ENCODE results near the gene FZD8. TPM values are rescaled to one million over a fixed set of nuclear protein-coding genes. Genes with fewer than 3 reads are reported as not detected.
A peak's percentile ranks its signal among the peaks of the same experiment; 100 is the strongest.

The FZD8 gene
- total RNA-seq, 1 donor from 2014 or later = 6.8 TPM

DNA sequence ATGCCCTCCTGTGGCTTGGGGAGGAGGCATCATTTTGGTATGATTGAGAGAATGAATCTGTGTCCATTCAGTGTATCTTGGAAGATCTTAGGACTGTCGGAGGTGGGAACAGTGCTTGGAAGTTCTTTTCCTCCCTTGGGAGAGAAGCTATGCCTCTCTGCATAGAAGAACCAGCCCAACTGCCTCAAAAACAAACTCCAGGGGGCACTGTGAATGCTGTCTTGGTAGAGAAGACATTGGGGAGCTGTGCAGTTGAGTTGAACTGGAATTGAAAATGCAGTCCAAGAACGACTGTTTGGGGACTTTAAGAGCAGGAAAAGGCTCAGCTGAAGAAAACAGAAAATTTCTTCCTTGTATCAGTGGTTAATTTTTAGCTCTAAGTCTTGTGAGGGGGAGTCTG is 41.9 kb downstream of the FZD8 start:
- FAIRE-seq (peak; percentile 92), DNase-seq (ENCODE audit: low read depth) (no peak)

DNA sequence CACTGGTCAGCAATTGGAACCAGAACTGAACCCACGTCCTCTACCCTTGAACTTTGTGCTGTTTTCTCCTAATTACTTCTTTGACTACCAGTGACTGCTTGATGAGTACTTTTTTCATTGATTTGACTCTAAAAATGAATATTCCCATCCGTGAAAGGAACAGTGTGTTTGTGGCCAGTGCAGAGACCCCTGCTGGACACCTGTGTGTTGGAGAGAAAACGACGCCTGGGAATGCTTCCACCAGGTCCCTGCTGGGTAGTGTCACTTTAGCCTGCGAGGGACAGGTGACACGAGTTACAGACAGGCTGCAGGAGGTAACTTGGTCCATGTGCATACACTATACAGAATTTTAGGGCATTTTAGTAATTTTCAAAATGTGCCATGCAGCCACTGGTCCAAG is 43.7 kb downstream of the FZD8 start:
- Histone ChIP-seq H3K27me3 (ENCODE audit: control insufficient read depth, insufficient read depth, low read length) (no peaks in the 10 kb centered on the region), H3K4me3 (ENCODE audit: low read depth, low read length) (no peak overlapping the region), H3K36me3 (ENCODE audit: control insufficient read depth, insufficient read depth, low read length) (no peaks in the 10 kb centered on the region)
- DNase-seq (ENCODE audit: low read depth) (no peak), FAIRE-seq (peak; percentile 76)
- TF ChIP-seq, protein P1, sequence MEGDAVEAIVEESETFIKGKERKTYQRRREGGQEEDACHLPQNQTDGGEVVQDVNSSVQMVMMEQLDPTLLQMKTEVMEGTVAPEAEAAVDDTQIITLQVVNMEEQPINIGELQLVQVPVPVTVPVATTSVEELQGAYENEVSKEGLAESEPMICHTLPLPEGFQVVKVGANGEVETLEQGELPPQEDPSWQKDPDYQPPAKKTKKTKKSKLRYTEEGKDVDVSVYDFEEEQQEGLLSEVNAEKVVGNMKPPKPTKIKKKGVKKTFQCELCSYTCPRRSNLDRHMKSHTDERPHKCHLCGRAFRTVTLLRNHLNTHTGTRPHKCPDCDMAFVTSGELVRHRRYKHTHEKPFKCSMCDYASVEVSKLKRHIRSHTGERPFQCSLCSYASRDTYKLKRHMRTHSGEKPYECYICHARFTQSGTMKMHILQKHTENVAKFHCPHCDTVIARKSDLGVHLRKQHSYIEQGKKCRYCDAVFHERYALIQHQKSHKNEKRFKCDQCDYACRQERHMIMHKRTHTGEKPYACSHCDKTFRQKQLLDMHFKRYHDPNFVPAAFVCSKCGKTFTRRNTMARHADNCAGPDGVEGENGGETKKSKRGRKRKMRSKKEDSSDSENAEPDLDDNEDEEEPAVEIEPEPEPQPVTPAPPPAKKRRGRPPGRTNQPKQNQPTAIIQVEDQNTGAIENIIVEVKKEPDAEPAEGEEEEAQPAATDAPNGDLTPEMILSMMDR (IDR thresholded peaks at IDR 0.05; ENCODE audit: insufficient read depth, low read length, severe bottlenecking) = peak; percentile 32

More for the DNA sequence above, 41.9 kb downstream of the FZD8 start:
- no peak overlapping the region for H3K4me3 ChIP-seq (ENCODE audit: low read depth, low read length)
- no peaks in the 10 kb centered on the region for H3K27me3 ChIP-seq (ENCODE audit: control insufficient read depth, insufficient read depth, low read length)
- H3K36me3 ChIP-seq (ENCODE audit: control insufficient read depth, insufficient read depth, low read length) = no peaks in the 10 kb centered on the region
- TF ChIP-seq, protein P1 (IDR thresholded peaks at IDR 0.05; ENCODE audit: insufficient read depth, low read length, severe bottlenecking) = peak; percentile 5

DNA sequence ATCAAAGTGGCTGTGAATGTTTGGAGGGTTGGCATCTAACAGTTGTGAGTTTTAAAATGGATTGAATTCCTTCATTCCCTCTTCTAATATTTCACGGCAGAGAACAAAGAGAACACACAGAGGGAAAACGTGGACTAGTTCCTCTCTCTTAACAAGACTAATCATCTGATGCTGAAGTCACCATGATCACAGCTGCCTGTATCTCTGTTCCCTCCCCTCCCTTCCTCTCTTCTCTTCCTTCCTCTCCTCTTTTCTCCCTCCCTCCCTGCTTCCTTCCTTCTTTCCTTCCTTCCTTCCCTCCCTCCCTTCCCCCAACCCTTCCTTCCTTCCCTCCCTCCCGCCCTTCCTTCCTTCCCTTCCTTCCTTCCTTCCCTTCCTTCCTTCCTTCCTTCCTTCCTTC is 47.0 kb downstream of the FZD8 start:
- H3K4me3 ChIP-seq (ENCODE audit: low read depth, low read length) = no peak overlapping the region
- FAIRE-seq = no peak
- DNase-seq (ENCODE audit: low read depth) = no peak
- H3K27me3 ChIP-seq (ENCODE audit: control insufficient read depth, insufficient read depth, low read length) = no peaks in the 10 kb centered on the region
- TF ChIP-seq, protein P1 (IDR thresholded peaks at IDR 0.05; ENCODE audit: insufficient read depth, low read length, severe bottlenecking) = no peak
- H3K36me3 ChIP-seq (ENCODE audit: control insufficient read depth, insufficient read depth, low read length) = no peaks in the 10 kb centered on the region

DNA sequence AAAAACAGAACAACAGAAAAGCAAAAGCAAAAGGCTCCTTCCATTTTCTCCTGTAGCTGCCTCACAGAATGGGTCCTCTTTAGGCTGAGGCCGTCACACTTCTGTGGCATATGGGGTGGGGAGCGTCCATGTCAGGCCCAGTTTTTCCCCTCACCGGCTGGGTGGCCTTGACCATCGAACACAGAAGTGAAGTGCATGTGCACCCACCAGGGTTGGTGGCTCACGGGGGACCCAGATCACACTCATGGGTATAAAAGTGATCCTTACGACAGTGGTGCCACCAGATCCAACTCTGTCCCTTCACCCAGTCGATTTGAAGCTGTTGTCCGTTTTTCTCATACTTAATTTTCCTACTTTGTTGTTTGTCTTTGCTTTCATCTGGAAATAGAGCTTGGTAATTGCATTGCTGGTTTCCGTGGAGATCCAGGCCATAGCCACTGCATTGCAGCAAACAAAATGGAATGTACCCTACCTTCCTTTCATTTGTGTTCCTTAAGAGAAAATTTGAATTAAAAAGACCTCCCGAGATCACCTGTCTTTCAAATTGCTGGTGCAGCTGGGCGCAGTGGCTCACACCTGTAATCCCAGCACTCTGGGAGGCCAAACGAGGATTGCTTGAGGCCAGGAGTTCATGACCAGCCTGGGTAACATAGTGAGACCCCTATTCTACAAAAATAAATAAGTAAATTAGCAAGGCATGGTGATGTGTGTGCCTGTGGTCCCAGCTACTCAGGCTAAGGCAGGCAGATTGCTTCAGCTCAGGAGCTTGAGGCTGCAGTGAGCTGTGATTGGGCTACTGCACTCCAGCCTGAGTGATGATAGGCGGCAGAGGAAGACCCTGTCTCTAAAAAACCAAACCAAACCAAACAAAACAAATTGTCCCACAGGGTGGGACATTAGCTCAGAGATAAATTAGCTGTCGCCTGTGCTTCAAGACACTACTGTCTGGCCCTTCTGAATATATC is 47.7 kb downstream of the FZD8 start:
- no peaks in the 10 kb centered on the region for H3K27me3 ChIP-seq (ENCODE audit: control insufficient read depth, insufficient read depth, low read length)
- TF ChIP-seq, protein P1 (IDR thresholded peaks at IDR 0.05; ENCODE audit: insufficient read depth, low read length, severe bottlenecking) = no peak

DNA sequence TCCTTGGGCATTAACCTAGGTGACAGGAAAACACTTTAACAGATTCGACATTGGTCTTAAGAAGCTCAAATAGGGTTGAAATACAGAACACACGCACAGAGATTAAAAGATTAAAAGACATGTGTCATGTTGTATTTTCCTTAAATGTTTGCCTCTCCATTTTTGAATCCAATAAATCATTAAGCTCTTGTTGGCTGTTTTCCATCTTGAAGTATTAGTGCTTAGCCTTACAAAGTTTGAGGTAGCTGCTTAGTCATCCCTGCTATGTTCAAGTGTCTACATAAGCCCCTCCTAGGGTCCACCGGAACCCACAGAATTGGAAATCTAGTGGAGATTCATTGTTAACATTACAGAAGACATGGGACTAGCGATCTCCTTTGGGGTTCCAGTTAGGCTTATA is 49.7 kb downstream of the FZD8 start:
- Histone ChIP-seq H3K27me3 (ENCODE audit: control insufficient read depth, insufficient read depth, low read length) (no peaks in the 10 kb centered on the region), H3K4me3 (ENCODE audit: low read depth, low read length) (no peak overlapping the region), H3K36me3 (ENCODE audit: control insufficient read depth, insufficient read depth, low read length) (no peaks in the 10 kb centered on the region)
- no peak for FAIRE-seq
- DNase-seq (ENCODE audit: low read depth) = no peak
- TF ChIP-seq, protein P1 (IDR thresholded peaks at IDR 0.05; ENCODE audit: insufficient read depth, low read length, severe bottlenecking) = no peak

More for the DNA sequence above, 47.7 kb downstream of the FZD8 start:
- H3K36me3 ChIP-seq (ENCODE audit: control insufficient read depth, insufficient read depth, low read length) = no peaks in the 10 kb centered on the region
- DNase-seq (ENCODE audit: low read depth) (no peak), FAIRE-seq (no peak)
- H3K4me3 ChIP-seq (ENCODE audit: low read depth, low read length) = no peak overlapping the region
